K562 (cell line): ENCODE data around the gene ZNF213. TPM values are rescaled to one million over a fixed set of nuclear protein-coding genes. Genes with fewer than 3 reads are reported as not detected.

Source experiments
- AFF1 ChIP-seq, 2 experiments: fragments of 450-650 bp; IDR thresholded peaks; 2 replicates each; pipeline ENCODE4 v1.6.1; 2018; ENCODE audit warnings: mild to moderate bottlenecking in 2 of 2, low read depth in 1 of 2; ENCODE audit not compliant: partially characterized antibody in 2 of 2
- CREB1 ChIP-seq, 2 experiments: sonication (generic) in 1 of 2; formaldehyde crosslinking in 1 of 2; IDR thresholded peaks; 2 replicates each; pipeline versions ENCODE4 v1.6.1 to v1.8.0; 2012 to 2022; ENCODE audit warnings: inconsistent platforms in 1 of 2, mild to moderate bottlenecking in 1 of 2, missing genetic modification reagents in 1 of 2, moderate library complexity in 1 of 2
- DIDO1 ChIP-seq: fragments of 450-650 bp; IDR thresholded peaks from 2 replicates; pipeline ENCODE4 v1.6.1; 2016; ENCODE audit warnings: low read depth, missing biosample characterization, missing genetic modification characterization
- ETS2 ChIP-seq: IDR thresholded peaks from 2 replicates; pipeline ENCODE4 v1.6.1; 2016; ENCODE audit warnings: borderline replicate concordance, missing genetic modification characterization, mild to moderate bottlenecking, moderate library complexity, missing compliant biosample characterization; ENCODE audit not compliant: poor library complexity, severe bottlenecking
- GATA2 ChIP-seq: sonication (generic); formaldehyde crosslinking; IDR thresholded peaks from 2 replicates; pipeline ENCODE4 v1.4.0; 2020; ENCODE audit warnings: mild to moderate bottlenecking, missing genetic modification reagents
- HNRNPLL ChIP-seq: fragments of 200-400 bp; formaldehyde crosslinking; IDR thresholded peaks from 2 replicates; pipeline ENCODE4 v1.6.1; 2017; ENCODE audit warnings: low read length, low read depth, mild to moderate bottlenecking; ENCODE audit not compliant: poor library complexity, severe bottlenecking
- JUND ChIP-seq, 2 experiments: IDR thresholded peaks; 2 replicates in 1 of 2; 3 replicates in 1 of 2; pipeline ENCODE4 v1.6.1; 2011; ENCODE audit warnings: borderline replicate concordance in 2 of 2, low read depth in 2 of 2, low read length in 2 of 2, improper control_type of control experiment in 1 of 2, missing biosample characterization in 1 of 2, missing genetic modification characterization in 1 of 2, missing genetic modification reagents in 1 of 2
- KLF16 ChIP-seq: IDR thresholded peaks from 2 replicates; pipeline ENCODE4 v1.6.1; 2016; ENCODE audit warnings: antibody characterized with exemption
- LARP7 ChIP-seq: fragments of 450-650 bp; IDR thresholded peaks from 2 replicates; pipeline ENCODE4 v1.6.1; 2016
- NR3C1 ChIP-seq: sonication (generic); formaldehyde crosslinking; IDR thresholded peaks from 2 replicates; pipeline ENCODE4 v1.8.1; 2022; ENCODE audit warnings: missing genetic modification reagents
- PKNOX1 ChIP-seq: fragments of 450-650 bp; IDR thresholded peaks from 2 replicates; pipeline ENCODE4 v1.6.1; 2016
- RBBP5 ChIP-seq: fragments of 200-600 bp; sonication (generic); IDR thresholded peaks from 2 replicates; pipeline ENCODE4 v1.6.1; 2012; ENCODE audit warnings: borderline replicate concordance, mild to moderate bottlenecking, low read length, control low read depth, inconsistent platforms; ENCODE audit not compliant: insufficient read depth, poor library complexity, severe bottlenecking
- SPI1 ChIP-seq: IDR thresholded peaks from 2 replicates; pipeline ENCODE4 v1.6.1; 2011; ENCODE audit warnings: low read depth, low read length, control low read depth, borderline replicate concordance
- SRF ChIP-seq, 2 experiments: fragments of 250-450, 450-650 bp in 1 of 2; sonication (Bioruptor Pico) in 1 of 2; sonication (generic) in 1 of 2; formaldehyde crosslinking; IDR thresholded peaks; 2 replicates each; pipeline versions ENCODE4 v1.5.0 to v1.5.1; 2020 to 2022; ENCODE audit warnings: mild to moderate bottlenecking in 1 of 2, missing genetic modification reagents in 1 of 2
- TAF9B ChIP-seq: fragments of 450-650 bp; IDR thresholded peaks from 2 replicates; pipeline ENCODE4 v1.6.1; 2018; ENCODE audit warnings: mild to moderate bottlenecking; ENCODE audit not compliant: partially characterized antibody
- ZNF280B ChIP-seq: fragments of 250-450 bp; sonication (Bioruptor Pico); IDR thresholded peaks from 2 replicates; pipeline ENCODE4 v1.5.1; 2021; ENCODE audit warnings: mild to moderate bottlenecking
- ZNF77 ChIP-seq: fragments of 250-450 bp; sonication (Bioruptor Pico); IDR thresholded peaks from 2 replicates; pipeline ENCODE4 v1.5.0; 2020
- polyA plus RNA-seq, 8 experiments: library from polyadenylated mRNA; depleted of rRNA in 4 of 8; stranded (reverse) in 5 of 8; unstranded in 3 of 8; fragments of >200 nt; fragmentation: Nextera tagmentation in 2 of 8; fragmentation: Illumina TruSeq in 1 of 8; extraction: Ambion mirVana in 2 of 8; extraction: Trizol in 1 of 8; gene quantifications; 2 replicates each; pipeline versions ENCODE4 v1.2.1 to v1.2.3, GENCODE V29; 2011 to 2014; ENCODE audit warnings: inconsistent platforms in 1 of 8, missing spikeins in 1 of 8
- total RNA-seq, 7 experiments: library from RNA; depleted of rRNA in 6 of 7; stranded (reverse); fragments of >200 nt in 6 of 7; fragmentation: Illumina TruSeq in 2 of 7; extraction: Trizol in 2 of 7; gene quantifications; 2 replicates each; pipeline versions ENCODE4 v1.2.1 to v1.2.3, GENCODE V29; 2011 to 2021; ENCODE audit warnings: low replicate concordance in 1 of 7
- TF ChIP-seq, protein P1 (sequence below): fragments of 250-450 bp; sonication (Bioruptor Pico); IDR thresholded peaks from 2 replicates; pipeline ENCODE4 v1.4.0; 2020

Gene ZNF213
- total and polyA plus RNA-seq, 9 of the 15 experiments (the other 6 are each of a cell fraction or from before 2014, with no cell fraction given): 0.49 to 10.0 (median 1.8) TPM

- TF ChIP-seq JUND (IDR thresholded peaks at IDR 0.05; ENCODE audit: borderline replicate concordance, low read depth, low read length) (peak; percentile 43; the same call in 1 of the 2 replicates), JUND (tag; IDR thresholded peaks at IDR 0.05; ENCODE audit: borderline replicate concordance, low read depth, low read length) (no peak; the same call in 2 of the 3 replicates), SPI1 (peak; percentile 3; the same call in 1 of the 2 replicates), HNRNPLL (peak; percentile 49), GATA2 (CRISPR knock-in tag) (no peak), PKNOX1 (peak; percentile 54; the same call in 1 of the 2 replicates), KLF16 (no peak), ETS2 (tag) (no peak), TAF9B (peak; percentile 59), RBBP5 (peak; percentile 59), CREB1 (IDR thresholded peaks at IDR 0.05) (peak; percentile 89), CREB1 (CRISPR knock-in tag; IDR thresholded peaks at IDR 0.05) (peak; percentile 86), LARP7 (no peak), AFF1 (IDR thresholded peaks at IDR 0.05; ENCODE audit: low read depth in 1 of 2, partially characterized antibody in 2 of 2) (peak in 1 of 2 experiments; percentile 93), DIDO1 (tag) (peak; percentile 64; the same call in 1 of the 2 replicates), SRF (CRISPR knock-in tag; IDR thresholded peaks at IDR 0.05) (peak in 1 of 2 experiments; percentile 12; a peak in 1 of 4 replicates), ZNF77 (CRISPR knock-in tag) (no peak), NR3C1 (CRISPR knock-in tag) (0 out of 2 replicates have a peak, but pooled peaks have one; percentile 22), ZNF280B (CRISPR knock-in tag) (no peak)
- TF ChIP-seq, protein P1, sequence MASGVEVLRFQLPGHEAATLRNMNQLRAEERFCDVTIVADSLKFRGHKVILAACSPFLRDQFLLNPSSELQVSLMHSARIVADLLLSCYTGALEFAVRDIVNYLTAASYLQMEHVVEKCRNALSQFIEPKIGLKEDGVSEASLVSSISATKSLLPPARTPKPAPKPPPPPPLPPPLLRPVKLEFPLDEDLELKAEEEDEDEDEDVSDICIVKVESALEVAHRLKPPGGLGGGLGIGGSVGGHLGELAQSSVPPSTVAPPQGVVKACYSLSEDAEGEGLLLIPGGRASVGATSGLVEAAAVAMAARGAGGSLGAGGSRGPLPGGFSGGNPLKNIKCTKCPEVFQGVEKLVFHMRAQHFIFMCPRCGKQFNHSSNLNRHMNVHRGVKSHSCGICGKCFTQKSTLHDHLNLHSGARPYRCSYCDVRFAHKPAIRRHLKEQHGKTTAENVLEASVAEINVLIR (CRISPR knock-in tag): peak; percentile 83
Measured at GRCh38 chr16:3134338-3135125, at the start of gene ZNF213 (continued).
